CD4-positive, alpha-beta T cell treated with Interferon alpha-2 for 1 hour (primary cell): ENCODE measurements around the gene ELOVL6.
A peak's percentile ranks its signal among the peaks of the same experiment; 100 is the strongest.
"Not testable (repeated sequence)": the region's sequence is repeated elsewhere in the genome, so short reads cannot be mapped to it uniquely, and the experiment has no call there.

Experiments
- DNase-seq, 2 donors: peaks; one replicate each; pipeline ENCODE4 v3.0.0-alpha.2; 2020 to 2022

The ELOVL6 gene

DNA sequence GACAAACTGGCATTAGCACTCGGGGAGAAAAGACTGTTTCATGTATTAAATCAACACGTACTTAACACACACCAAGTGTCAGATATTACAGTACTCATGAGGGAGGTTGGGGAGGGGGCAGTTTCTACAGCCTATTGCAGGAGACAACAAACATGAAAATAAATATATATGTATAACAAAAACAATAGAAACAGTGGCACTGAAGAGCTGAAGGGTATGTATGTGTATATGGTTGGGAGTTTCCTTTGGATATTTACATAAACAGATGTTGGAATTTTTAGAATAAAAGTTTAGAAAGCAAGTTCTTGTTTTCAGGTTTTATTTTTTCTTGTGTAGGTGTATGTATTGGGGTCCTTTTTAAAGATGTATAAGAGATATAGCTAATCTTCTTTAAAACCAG lies 133.5 kb downstream of the ELOVL6 start:
- DNase-seq, result no peak

DNA sequence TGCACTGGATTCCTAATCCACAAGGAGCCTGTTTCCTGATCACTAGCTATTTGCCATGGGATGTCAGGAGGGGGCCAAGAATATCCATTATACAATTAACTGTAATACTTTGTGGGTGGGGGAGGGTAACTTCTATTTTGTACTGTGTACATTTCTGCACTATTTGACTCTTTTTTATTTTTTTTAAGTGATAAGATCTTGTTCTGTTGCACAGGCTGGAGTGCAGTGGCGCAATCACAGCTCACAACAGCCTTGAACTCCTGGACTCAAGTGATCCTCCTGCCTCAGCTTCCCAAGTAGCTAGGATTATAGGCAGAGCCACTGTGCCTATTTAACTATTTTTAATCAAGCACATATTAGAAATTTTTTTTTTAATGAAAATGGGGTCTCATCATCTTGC lies 134.1 kb downstream of the ELOVL6 start:
- no peak for DNase-seq

DNA sequence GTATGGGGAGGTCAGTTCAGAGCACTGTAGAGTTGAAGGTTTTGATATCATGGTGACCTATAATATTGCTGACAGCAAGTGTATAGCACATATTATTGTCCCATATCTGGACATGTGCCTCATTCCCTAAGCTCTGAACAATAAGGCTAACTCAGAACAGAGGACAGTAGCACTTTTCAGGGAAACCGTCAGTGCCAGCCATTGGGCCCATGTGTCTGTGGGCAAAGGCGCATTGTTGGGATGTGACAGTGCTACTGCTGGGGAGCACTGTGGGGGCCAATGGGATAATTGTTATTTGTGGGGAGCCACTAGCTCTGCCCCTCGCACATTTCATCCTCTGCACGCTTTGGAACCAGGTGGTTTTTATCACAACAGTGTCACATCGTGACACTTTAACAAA lies 136.2 kb downstream of the ELOVL6 start:
- DNase-seq, result no peak

DNA sequence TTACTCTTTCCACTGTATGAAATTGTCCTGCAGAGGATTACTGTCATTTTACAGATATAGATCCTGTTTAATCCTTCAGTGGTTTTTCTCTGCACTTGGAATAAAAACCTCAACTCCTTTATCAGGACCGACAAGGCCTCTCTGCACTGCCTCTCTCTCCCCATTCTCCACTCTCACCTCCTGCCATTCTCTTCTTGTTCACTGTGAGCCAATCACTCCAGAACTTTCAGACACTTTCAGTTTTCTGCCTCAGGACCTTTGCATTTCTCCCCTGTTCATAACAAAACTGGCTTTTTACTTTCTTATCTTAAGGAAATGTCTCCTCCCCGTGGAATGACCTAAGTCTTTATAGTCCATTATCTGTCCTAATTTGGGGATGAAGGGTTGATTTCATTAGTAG lies 137.3 kb downstream of the ELOVL6 start:
- DNase-seq, result no peak

DNA sequence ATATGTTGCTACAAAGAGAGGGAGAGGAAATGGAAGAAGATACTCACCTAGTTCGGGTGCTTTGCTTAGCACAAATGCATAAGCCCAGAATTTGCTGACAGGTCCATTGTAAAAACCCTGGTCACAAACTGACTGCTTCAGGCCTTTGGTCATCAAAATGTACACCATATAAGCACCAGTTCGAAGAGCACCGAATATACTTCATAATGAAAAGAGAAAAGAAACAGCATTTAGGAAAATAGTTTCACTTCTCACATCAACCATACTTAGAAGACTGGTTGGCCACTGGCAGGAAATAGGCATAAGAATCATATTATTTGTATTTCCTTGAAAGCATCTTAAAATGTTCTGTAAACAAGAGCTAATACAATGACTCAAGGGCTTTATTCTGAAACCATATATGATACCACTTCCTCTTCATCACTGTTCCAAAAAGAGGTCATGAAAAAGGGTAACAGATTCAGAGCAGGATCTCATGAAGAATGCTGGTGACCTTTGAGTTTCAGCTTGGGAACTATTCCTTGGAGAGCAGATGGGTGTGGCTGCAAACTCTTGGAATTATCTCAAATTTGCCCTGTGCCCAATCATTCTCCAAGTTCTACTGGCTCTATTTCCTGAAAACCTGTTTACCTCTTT lies 138.7 kb downstream of the ELOVL6 start:
- DNase-seq, result peak in 1 of 2 donors; percentile 54

DNA sequence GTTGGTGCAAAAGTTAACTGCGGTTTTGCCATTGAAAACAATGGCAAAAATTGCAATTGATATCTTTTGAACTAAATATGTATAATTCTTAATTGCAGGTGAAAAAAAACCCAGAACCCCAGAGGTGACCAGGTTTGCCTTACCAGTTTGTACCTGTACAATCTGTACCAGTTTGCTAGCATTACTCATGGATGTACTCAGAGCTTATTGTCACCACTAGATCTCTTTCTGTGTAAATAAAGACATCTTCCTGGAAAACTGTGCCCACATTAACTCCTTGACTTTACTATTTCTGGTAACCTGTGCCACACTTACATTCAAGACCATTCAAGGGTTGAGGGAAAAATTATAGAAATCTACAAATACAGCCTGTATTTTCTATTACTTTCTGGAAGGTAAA lies 139.7 kb downstream of the ELOVL6 start:
- DNase-seq, result peak in 1 of 2 donors; percentile 16

DNA sequence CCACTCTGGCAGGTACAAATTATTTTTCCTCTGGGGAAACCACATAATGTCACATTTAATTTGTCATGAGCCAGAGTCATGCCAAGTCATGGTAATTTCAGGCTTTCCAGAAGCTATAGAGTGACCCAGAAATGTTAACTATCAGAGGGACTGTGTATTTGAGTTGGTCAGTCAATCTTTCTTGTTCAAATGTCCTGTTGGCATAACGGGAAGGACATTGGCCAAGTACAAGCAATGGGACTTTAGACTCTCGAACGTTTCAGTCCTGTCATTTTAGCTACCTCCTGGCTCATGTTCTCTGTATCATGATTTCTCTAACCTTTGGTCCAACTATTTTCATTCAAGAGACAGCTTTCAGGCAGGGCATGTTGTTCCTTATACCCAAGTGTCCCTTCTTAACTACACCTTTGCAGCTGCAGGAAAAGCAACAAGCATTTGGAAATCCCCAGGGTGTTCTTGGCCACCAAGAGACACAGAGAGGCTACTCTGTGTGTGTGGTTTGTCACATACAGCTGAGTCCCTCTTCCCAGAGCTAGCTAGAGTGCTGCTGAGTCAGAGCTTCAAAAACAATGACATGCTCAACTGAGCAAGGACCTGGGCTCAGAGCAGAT lies 143.2 kb downstream of the ELOVL6 start:
- DNase-seq, result peak in 1 of 2 donors; percentile 21

DNA sequence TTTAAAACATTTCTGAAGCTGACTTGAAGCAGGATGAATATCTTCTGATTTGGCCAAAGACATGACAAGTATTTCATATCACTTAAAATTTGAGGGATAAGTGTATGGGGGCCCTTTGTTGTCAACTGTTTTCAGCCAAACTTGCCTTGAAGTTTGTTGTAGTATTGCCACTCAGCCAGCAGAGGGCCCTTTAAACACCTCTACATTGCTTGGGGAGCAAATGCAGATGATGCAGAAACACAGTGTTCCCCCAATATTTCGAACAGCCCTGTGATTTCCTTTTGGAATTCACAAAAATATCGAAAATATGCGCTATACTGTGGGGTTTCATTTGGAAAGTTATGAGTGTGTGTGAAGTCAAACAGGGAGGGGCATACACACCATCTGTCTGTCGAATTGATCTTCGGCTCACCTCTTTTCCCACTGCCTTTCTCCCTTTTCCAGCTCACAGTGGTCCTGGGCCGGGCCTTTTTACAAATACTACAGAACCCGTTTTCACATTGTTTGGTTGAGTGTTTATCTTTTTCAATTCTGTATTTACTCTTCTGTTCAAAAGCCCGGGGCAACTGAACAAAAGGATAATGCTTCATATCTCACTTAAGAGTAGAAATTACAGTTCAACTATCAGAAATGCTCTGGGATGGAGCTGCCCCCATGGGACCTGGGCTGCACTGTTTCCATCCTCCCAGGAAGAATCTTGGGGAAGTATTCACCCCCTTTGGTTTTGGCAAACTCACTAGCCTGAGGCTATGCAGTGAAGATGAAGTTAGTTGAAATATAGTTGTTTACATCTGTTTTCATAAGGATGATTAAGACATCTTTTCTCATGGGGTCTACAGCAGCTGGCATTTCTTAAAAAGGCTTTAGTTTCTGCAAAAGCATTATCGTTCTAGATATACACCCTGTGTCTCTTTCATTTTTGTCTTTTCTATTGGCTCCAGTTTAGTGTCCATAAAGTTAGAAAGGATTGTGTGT lies 148.2 kb downstream of the ELOVL6 start:
- DNase-seq, result peak; percentile 39 to 67

DNA sequence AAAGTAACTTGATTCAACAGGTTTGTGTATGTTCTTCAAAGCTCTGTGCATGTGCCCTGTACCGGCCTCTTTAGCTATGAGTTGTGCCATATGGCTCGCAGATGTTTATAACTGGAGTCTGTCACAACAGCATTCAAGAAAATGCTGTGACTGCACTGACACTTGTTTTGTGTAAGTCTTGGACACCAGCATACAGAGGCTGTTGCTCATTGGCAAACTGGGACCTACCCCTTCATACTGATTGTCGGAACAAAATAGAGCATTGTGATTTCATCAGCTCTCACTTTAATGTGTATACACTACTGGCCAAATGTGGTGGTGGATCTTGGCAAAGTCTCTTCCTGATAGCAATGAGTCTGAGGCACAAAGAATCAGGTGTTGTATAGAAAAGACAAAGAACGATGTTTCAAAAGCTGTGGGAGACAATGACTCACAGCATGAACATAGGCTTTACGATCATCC lies 151.8 kb downstream of the ELOVL6 start:
- no peak for DNase-seq

DNA sequence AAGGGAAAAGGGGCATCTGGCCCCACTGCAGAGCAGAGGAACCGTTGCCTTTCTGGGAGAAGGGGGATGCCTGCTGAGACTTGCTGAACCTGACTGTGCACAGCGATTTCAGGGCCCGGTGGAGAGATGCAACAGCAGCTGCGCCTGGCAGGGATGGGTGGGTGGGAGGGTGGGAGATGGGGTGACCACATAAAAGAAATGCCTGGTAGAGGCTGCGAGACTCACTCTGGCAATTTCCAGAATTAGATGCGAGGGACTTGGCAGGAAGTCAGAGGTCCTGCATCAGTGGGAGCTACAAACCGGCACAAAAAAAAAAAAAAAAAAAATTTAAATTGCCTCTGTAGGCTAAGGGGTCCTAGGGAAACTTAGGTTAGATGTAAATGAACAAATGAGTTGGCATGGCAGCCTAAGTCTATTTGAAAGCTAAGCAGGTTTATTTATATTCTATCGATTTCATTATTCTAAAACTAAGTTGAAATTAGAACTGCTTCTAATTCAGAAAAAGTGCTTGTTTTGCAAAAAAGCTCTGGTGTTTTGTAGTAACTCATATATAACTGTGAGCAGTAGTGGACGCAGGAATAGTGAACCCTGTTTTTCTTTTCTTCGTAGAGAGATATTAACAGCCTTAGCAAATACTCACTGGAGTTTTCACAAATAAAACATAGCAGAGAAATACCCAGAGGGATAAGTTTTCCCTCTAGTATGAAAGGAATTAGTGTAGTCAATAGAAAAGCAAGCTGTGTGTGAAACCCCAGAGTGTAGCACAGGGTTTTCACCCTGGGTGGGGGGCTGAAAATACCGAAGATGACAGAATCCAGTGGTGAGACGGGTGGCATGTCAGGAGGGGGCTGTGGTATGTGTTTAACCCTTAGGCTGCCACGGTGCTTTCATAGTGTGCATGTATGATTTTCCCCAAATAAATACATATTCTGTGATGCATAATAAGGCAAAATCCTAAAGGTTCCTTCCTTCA lies 155.6 kb downstream of the ELOVL6 start:
- DNase-seq, result no peak

DNA sequence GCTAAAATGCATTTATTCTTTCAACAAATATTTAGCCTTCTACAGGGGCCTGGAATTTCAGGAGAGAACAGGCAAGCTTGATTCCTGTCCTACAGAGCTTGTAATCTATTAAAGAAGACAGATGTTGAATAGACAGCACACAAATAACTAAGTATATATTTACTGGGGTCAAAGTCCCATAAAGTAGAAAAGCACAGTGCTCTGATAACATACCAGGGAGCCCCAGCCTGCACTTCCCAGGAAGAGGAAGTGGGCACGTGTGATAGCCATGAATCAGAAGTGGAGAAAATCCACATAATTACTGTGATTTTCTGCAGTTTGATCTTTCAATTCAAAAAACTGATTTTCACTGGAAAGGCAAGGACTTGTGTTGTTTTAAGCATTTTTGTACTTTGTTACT lies 156.7 kb downstream of the ELOVL6 start:
- no peak for DNase-seq

DNA sequence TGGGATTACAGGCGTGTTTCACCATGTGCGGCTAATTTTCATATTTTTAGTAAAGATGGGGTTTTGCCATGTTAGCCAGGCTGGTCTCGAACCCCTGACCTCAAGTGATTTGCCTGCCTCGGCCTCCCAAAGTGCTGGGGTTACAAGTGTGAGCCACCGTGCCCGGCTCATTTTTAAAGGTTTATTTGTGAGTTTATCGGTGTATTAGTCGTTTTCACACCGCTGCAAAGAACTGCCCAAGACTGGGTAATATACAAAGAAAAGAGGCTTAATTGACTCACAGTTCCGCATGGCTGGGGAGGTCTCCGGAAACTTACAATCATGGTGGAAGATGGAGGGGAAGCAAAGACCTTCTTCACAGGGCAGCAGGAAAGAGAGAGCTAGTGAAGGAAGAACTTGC lies 159.3 kb downstream of the ELOVL6 start:
- DNase-seq, result not testable (repeated sequence)

DNA sequence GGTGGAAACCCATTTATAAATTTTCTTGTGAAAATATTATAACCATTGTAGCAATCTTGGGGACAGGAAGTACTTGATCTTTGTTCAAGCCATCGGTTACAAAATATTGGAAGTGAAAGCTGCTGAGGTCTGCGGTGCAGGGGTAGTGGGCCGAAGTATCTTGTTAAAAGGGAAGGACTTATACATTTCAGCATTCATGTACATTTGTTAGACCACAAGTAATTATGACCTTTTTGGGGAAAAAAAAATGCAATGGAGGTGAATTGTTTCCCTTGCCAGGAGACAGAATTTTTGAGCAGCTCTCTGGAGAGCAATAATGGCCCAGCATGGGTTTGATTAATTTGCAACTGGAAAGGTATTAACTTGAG lies 164.4 kb downstream of the ELOVL6 start:
- peak; percentile 9 to 20 for DNase-seq

DNA sequence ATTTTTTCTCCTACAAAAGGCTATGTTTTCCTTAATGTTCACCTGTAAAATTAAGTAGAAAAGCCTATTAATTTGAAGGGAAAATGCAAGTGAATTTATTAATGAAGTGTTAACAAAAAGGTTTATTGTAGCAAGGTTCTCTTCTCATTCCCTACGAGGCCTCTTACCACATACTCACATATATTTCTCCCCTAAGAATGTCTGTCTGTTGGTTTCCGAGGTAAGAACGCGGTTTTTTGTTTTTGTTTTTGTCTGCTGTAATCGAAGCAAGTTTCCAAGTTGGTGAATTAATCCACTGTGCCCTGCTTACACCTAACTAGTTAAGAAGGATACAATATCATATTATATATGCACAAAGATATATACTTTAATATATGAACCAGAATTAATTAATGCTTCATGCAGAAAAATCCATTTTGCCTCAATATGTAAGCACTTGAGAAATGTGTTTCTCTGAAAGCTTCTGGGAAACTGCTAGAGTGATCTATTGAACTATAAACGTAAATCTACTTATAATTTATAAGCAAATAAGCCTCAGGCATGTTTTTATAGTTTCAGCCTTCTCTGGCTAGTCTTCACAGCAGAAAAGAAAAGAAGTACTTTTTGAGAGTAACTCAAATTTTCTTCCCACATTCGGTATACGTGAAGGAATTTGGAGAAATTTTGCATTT lies 164.9 kb downstream of the ELOVL6 start:
- no peak for DNase-seq

DNA sequence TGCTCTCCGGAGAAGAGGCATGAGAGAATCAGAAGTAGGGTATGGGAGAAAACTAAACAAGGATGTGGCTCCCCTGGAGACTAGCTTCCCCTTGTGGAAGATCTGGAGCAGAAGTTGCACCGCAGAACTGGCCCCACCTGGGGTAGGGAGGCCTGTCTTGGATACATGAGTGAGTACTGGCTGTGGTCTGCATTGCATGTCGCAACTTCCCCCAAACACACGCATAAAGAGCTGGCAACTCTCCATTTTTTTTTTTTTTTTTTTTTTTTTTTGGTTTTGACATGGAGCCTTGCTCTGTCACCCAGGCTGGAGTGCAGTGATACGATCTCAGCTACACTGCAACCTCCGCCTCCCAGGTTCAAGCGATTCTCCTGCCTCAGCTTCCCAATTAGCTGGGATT lies 165.8 kb downstream of the ELOVL6 start:
- peak in 1 of 2 donors; percentile 40 for DNase-seq

DNA sequence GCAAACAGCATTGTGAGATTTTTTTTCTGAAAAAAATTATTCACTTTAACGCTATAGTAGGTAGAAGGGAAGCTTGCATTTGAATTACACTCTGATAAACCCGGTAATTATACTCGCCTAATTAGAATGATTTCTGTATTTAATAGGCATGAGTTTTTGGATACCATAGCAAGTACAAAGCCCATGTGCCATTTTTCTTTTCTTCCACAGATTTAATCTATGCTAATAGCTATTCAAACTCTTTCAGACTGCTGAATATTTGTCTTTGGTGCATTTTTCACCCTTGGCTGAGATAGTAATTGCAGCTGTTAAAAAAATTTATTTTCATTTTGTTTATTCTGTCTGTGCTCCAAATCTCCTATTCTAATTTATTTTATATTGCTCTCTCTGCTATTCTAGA lies 172.7 kb downstream of the ELOVL6 start:
- no peak for DNase-seq

DNA sequence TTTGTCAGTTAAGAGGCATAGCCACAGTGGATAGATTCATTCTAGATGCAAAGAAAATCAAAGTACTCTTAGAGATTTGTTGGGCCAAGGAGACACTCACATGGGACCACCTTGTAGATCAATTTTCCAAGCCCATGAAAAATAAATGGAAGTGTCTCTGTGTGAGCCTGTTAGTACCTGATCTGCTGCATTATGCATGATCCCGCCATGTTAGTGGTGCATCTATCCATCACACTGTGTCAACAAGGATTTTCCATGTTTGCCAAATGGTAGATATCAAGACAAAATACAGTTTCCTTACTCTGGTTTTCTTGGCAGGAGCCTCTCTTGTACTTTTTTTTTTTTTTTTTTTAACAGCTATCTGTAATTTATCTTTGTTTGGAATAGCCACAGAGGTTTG lies 173.4 kb downstream of the ELOVL6 start:
- DNase-seq, result no peak

DNA sequence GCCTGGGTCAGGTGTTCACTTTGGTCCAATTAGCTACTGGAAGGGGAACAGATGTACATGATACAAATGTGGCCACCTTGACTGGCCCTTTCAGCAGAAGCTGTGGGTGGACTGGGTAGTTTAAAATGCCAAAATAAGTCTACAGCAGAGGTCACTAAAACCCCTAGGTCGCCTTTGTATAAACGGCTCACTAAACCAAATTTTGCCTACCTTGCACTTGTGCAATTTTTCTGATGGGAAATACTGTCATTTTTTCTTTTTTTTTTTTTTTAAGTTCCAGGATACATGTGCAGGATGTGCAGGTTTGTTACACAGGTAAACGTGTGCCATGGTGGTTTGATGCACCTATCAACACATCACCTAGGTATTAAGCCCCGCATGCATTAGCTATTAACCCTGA lies 176.0 kb downstream of the ELOVL6 start:
- no peak for DNase-seq

DNA sequence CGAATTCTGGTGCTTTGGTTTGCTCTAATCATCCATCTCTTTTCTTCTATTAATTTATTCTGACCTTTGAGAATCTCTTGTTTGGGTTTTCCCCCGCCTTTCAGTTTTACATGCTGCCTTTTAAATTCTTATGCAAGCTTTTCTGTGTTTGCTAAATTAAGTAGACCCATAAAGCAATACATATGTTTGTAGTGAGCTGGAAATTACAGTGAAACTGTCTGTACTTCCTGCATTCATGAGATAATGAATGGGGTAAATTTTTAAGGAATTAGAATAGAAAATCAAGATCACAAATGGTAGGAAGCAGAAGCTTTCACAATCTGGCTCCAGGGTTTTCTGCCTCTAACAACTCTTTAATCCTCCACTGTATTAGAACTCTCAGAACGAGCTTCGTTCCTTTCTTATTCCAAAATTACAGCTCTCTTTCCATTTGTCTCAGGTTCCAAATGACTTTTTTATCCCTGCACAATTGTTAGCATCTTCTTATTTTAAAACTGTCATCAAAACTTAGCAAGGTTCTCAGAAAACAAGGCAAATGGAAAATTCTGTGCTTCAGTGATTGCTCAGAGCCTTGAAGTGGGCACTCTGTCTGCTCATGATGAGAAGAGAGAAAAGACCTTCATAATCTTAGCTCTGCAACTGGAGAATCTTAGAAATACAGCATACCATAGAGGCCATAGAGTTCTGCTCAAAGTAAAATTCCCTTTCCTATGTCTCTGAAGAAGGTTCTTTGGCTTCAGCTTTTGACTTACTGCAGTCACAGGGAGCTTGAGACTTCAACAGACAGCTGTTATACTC lies 177.6 kb downstream of the ELOVL6 start:
- DNase-seq, result no peak

DNA sequence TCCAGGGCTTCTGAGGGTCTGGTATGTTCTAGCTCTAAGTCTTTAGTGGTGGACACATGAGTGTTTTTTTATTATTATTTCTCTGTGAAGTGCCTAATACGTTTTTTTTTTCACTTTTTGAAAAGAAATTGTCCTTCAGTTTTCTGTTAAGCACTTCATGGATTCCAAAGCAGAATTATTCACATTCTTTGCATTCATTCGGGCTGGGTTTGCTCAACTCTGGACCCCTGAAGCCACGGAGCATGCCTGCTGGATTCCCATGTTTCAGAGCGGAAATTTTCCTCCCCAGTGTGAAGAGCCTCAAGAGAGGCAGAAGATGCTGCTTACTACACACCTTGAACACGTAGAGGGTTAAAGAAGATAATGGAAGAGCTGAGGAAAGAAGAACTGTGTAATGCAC lies 178.3 kb downstream of the ELOVL6 start:
- DNase-seq, result no peak

DNA sequence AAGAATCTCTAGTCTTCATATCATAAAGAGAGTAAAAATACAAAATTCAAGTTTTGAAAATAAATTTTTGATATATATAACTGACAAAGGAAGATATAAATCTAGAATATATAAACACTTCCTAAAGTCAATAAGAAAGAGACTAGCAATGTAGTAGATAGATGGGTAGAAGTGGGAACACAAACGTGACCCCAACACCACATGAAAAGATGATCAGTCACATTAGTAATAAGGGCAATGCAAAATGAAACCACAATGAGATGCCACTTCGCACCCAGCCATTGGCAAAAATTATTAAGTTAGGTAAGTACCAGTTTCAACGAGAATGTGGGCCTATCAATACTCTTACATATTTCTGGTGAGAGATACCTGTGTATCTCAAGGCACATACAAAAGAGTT lies 179.3 kb downstream of the ELOVL6 start:
- no peak for DNase-seq
